GM12874 (cell line): ENCODE data around the gene KCNT1.

ENCODE experiments used
- CTCF ChIP-seq: IDR thresholded peaks from 2 replicates; pipeline ENCODE4 v1.5.1; 2011; ENCODE audit warnings: low read depth, mild to moderate bottlenecking, control low read depth, low read length, moderate library complexity; ENCODE audit not compliant: insufficient read depth

Gene KCNT1

GRCh38 chr9:135812961-135813360 is 111.0 kb downstream of the KCNT1 start:
- no peak for TF ChIP-seq CTCF

- no peak for TF ChIP-seq CTCF
These were observed 111.8 kb downstream of the KCNT1 start for GRCh38 chr9:135813671-135814290.

GRCh38 chr9:135814421-135815095 is 112.6 kb downstream of the KCNT1 start:
- no peak for TF ChIP-seq CTCF

GRCh38 chr9:135815413-135815812 is 113.4 kb downstream of the KCNT1 start:
- no peak for TF ChIP-seq CTCF

GRCh38 chr9:135815830-135816650 is 114.1 kb downstream of the KCNT1 start:
- no peak for TF ChIP-seq CTCF

GRCh38 chr9:135816651-135816970 is 114.6 kb downstream of the KCNT1 start:
- no peak for TF ChIP-seq CTCF

GRCh38 chr9:135817951-135818717 is 116.1 kb downstream of the KCNT1 start:
- TF ChIP-seq CTCF: no peak
